Epithelial cell of esophagus (primary cell): Measurements from ENCODE around the gene JCAD.
"Not testable (repeated sequence)": the region's sequence is repeated elsewhere in the genome, so short reads cannot be mapped to it uniquely, and the experiment has no call there.

Source experiments
- DNase-seq: peaks from one replicate; pipeline ENCODE4 v3.0.0; 2010; ENCODE audit warnings: low read depth
- H3K4me3 ChIP-seq: 2 replicates; pipeline ENCODE4 v1.5.1; 2011; ENCODE audit warnings: mild to moderate bottlenecking, low read length, control low read depth
- CTCF ChIP-seq: IDR thresholded peaks from 2 replicates; pipeline ENCODE4 v1.5.1; 2011; ENCODE audit warnings: low read depth, mild to moderate bottlenecking, low read length, control low read depth, inconsistent platforms; ENCODE audit not compliant: insufficient read depth; ENCODE audit errors: missing control alignments

JCAD gene

GRCh38 chr10:30028006-30028737, 31.2 kb downstream of the JCAD start:
- no peak for TF ChIP-seq CTCF
- DNase-seq, result no peak
- H3K4me3 ChIP-seq, result no peak overlapping the region

GRCh38 chr10:30027057-30028005, 32.1 kb downstream of the JCAD start:
- no peak for TF ChIP-seq CTCF
- H3K4me3 ChIP-seq, result no peak overlapping the region
- DNase-seq, result no peak

- no peak overlapping the region for H3K4me3 ChIP-seq
- DNase-seq, result no peak
- no peak for TF ChIP-seq CTCF
Observed at GRCh38 chr10:30026578-30026977, 32.8 kb downstream of the JCAD start.

GRCh38 chr10:30026080-30026479, 33.3 kb downstream of the JCAD start:
- no peak for DNase-seq
- no peak overlapping the region for H3K4me3 ChIP-seq
- no peak for TF ChIP-seq CTCF

- H3K4me3 ChIP-seq, DNase-seq: not testable (repeated sequence)
Observed at GRCh38 chr10:30025428-30025827, 34.0 kb downstream of the JCAD start.

GRCh38 chr10:30022590-30022989, 36.8 kb downstream of the JCAD start:
- no peak for TF ChIP-seq CTCF
- no peak for DNase-seq

GRCh38 chr10:30019468-30019867, 39.9 kb downstream of the JCAD start:
- H3K4me3 ChIP-seq, result no peak overlapping the region
- TF ChIP-seq CTCF, result no peak
- no peak for DNase-seq

More at GRCh38 chr10:30022590-30022989, 36.8 kb downstream of the JCAD start:
- no peak overlapping the region for H3K4me3 ChIP-seq
